ENCODE data around the gene SLC9A3. TPM values are rescaled to one million over a fixed set of nuclear protein-coding genes. Genes with fewer than 3 reads are reported as not detected.

The SLC9A3 gene
- total RNA-seq, 1 donor from 2014 or later, result 3.9 TPM

DNA sequence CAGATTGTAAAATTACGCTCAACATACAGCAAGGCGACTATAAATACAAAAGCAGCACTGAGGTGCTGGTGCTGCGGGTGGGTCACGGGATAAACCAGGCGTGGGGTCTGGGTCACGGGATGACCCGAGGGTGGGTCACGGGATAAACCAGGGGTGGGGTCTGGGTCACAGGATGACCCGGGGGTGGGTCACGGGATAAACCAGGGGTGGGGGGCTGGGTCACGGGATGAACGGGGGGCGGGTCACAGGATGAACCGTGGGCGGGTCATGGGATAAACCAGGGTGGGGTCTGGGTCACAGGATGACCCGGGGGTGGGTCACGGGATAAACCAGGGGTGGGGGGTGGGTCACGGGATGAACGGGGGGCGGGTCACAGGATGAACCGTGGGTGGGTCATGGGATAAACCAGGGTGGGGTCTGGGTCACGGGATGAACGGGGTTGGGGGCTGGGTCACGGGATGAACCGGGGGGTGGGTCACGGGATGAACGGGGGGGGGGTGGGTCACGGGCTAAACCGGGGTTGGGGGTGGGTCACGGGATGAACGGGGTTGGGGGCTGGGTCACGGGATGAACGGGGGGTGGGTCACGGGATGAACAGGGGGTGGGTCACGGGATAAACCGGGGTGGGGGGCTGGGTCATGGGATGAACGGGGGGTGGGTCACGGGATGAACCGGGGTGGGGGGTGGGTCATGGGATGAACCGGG lies 30.2 kb upstream of the SLC9A3 start:
- no peaks in the 10 kb centered on the region for H3K27me3 ChIP-seq
- DNase-seq (ENCODE audit: extremely low spot score in 2 of 2), result no peak
- H3K9me3 ChIP-seq, result no peaks in the 10 kb centered on the region

DNA sequence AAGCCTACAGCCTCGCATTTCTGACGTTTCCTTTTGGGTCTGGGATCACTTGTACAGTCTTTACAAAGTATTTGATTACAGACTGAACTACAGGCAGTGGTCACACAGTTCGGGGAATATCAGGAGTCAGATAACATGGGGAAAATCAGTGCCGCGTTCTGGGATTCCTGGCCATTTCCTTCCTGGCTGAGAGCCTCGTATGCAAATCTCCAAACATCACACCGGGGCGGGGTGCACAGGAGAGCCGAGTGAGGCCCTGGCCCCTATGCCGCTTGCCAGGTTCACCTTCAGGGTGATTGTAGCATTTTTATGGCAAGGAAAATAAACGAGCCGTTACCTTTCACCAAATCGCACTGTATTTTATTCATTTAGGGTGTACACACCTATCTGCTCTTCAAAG lies 29.6 kb upstream of the SLC9A3 start:
- H3K36me3 ChIP-seq, result no peaks in the 10 kb centered on the region
- H3K4me3 ChIP-seq, result no peak overlapping the region
- intact Hi-C loops (cut with DNase I), result no loop called here
- no peak overlapping the region for H3K27ac ChIP-seq
- DNase-seq (ENCODE audit: extremely low spot score in 2 of 2), result no peak
- no peaks in the 10 kb centered on the region for H3K27me3 ChIP-seq
- TF ChIP-seq POLR2A (IDR thresholded peaks at IDR 0.05) (no peak), POLR2AphosphoS5 (IDR thresholded peaks at IDR 0.05; ENCODE audit: insufficient read depth in 1 of 2, low read depth in 1 of 2) (no peak)
- TF ChIP-seq, protein P1, sequence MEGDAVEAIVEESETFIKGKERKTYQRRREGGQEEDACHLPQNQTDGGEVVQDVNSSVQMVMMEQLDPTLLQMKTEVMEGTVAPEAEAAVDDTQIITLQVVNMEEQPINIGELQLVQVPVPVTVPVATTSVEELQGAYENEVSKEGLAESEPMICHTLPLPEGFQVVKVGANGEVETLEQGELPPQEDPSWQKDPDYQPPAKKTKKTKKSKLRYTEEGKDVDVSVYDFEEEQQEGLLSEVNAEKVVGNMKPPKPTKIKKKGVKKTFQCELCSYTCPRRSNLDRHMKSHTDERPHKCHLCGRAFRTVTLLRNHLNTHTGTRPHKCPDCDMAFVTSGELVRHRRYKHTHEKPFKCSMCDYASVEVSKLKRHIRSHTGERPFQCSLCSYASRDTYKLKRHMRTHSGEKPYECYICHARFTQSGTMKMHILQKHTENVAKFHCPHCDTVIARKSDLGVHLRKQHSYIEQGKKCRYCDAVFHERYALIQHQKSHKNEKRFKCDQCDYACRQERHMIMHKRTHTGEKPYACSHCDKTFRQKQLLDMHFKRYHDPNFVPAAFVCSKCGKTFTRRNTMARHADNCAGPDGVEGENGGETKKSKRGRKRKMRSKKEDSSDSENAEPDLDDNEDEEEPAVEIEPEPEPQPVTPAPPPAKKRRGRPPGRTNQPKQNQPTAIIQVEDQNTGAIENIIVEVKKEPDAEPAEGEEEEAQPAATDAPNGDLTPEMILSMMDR (IDR thresholded peaks at IDR 0.05), result no peak
- H3K4me1 ChIP-seq, result no peaks in the 10 kb centered on the region
- H3K9me3 ChIP-seq, result no peaks in the 10 kb centered on the region

More for the DNA sequence above, 30.2 kb upstream of the SLC9A3 start:
- H3K4me3 ChIP-seq, result no peak overlapping the region
- no peaks in the 10 kb centered on the region for H3K36me3 ChIP-seq
- no peak for TF ChIP-seq POLR2A (IDR thresholded peaks at IDR 0.05)
- TF ChIP-seq, protein P1 (IDR thresholded peaks at IDR 0.05), result no peak
- TF ChIP-seq POLR2AphosphoS5 (IDR thresholded peaks at IDR 0.05; ENCODE audit: insufficient read depth in 1 of 2, low read depth in 1 of 2), result no peak
- intact Hi-C loops (cut with DNase I), result no loop called here
- H3K27ac ChIP-seq, result no peak overlapping the region
- no peaks in the 10 kb centered on the region for H3K4me1 ChIP-seq

DNA sequence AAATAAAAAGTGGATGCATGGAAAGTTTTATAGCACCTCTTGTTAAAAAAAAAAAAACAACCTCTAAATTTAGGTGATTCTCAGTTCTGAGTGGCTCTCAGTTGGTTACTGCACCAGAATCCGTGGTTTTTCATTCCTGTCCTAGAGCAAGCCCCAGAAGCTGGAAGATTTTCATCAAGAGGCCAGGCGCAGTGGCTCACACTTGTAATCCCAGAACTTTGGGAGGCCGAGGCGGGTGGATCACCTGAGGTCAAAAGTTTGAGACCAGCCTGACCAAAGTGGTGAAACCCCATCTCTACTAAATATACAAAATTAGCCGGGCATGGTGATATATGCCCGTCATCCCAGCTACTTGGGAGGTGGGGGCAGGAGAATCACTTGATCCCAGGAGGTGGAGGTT lies 27.2 kb upstream of the SLC9A3 start:
- Histone ChIP-seq H3K27me3 (no peaks in the 10 kb centered on the region), H3K9me3 (no peaks in the 10 kb centered on the region), H3K27ac (no peak overlapping the region), H3K36me3 (no peaks in the 10 kb centered on the region), H3K4me1 (no peaks in the 10 kb centered on the region), H3K4me3 (no peak overlapping the region)
- TF ChIP-seq POLR2A (IDR thresholded peaks at IDR 0.05) (no peak), POLR2AphosphoS5 (IDR thresholded peaks at IDR 0.05; ENCODE audit: insufficient read depth in 1 of 2, low read depth in 1 of 2) (no peak)
- TF ChIP-seq, protein P1 (IDR thresholded peaks at IDR 0.05), result no peak
- intact Hi-C loops (cut with DNase I), result no loop called here
- no peak for DNase-seq (ENCODE audit: extremely low spot score in 2 of 2)

DNA sequence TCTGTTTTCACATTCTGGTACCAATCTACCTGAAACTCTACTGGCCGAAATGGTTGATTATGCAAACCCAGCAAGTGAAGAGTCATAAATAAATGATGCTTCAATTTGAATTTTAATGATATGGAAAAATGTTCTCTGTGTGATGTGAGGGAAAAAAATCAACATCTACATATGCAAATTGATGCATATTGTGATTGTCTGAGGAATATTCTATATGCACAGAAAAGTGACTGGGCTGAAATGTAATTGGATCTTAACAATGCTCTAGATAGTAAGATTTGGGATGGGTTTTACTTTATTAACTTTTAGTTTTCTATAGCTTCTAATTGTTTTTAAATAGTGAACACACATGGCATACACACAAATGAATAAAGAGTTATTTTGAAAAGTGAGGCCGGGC lies 25.0 kb upstream of the SLC9A3 start:
- no peak for DNase-seq (ENCODE audit: extremely low spot score in 2 of 2)
- intact Hi-C loops (cut with DNase I), result no loop called here
- Histone ChIP-seq H3K36me3 (no peaks in the 10 kb centered on the region), H3K9me3 (no peaks in the 10 kb centered on the region), H3K27ac (no peak overlapping the region), H3K4me3 (no peak overlapping the region), H3K27me3 (no peaks in the 10 kb centered on the region), H3K4me1 (no peaks in the 10 kb centered on the region)
- TF ChIP-seq POLR2AphosphoS5 (IDR thresholded peaks at IDR 0.05; ENCODE audit: insufficient read depth in 1 of 2, low read depth in 1 of 2) (no peak), POLR2A (IDR thresholded peaks at IDR 0.05) (no peak)
- TF ChIP-seq, protein P1 (IDR thresholded peaks at IDR 0.05), result no peak

DNA sequence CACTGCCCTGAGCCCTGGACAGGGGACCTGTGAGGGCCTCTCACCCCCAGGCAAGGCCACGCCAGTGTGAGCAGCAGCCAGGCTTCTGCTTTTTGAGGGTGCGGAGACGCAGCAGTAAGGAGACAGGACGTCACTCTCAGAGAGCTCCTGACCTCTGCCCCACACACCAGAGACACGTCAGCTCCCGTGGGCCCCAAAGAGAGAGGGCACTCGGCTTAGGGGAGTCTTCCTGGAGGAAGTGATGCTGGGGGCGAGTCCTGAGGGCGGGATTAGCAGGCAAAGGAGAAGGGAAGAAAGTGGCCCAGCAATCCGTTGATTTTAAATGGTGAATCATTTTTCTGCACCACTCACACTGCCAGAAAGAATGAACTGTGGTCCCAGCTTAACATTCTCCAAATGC lies 24.0 kb upstream of the SLC9A3 start:
- Histone ChIP-seq H3K36me3 (no peaks in the 10 kb centered on the region), H3K4me1 (no peaks in the 10 kb centered on the region), H3K4me3 (no peak overlapping the region), H3K9me3 (no peaks in the 10 kb centered on the region), H3K27me3 (no peaks in the 10 kb centered on the region), H3K27ac (no peak overlapping the region)
- intact Hi-C loops (cut with DNase I), result no loop called here
- TF ChIP-seq POLR2AphosphoS5 (IDR thresholded peaks at IDR 0.05; ENCODE audit: insufficient read depth in 1 of 2, low read depth in 1 of 2) (no peak), POLR2A (IDR thresholded peaks at IDR 0.05) (no peak)
- TF ChIP-seq, protein P1 (IDR thresholded peaks at IDR 0.05), result no peak
- no peak for DNase-seq (ENCODE audit: extremely low spot score in 2 of 2)
